Midbrain (tissue), 1 donor: ENCODE results near the gene OLFML1.

Experiments used
- DNase-seq: peaks from one replicate; lab custom pipeline; 2025; lab: John Stamatoyannopoulos, UW

Gene OLFML1

DNA sequence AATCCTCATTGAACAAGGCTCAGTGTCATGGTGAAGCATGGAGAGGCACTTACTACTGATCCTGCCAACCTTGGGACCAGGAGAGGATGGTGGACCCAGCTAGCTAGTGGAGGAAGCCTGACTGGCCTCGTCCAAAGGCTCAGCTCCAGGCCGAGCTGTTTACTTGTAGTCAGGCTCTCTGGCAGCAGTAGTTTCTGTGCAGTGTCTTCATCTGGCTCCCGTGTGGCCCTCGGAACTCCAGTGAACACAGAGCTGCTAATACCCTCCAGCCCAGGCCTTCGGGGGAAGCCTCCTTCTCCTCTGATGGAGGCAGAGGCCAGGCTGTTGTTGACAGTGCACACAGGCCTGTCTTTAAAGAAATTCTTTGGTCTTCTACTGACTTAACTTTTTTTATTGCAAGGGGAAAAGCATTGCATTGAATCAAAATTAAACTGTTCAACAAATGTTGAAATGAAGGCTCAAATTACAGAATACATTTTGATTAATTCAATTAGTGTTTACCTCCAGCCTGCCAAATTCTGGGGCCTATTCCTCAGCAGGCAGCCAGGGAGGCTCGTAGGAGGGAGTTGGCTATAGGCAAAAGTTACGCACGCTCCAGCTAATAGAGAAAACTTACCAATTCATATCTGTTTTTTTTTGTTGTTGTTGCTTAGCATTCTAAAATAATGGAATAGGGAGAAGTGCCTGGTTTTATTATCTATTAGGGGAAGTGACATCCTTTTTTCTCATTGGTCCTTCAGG lies 47.3 kb downstream of the OLFML1 start:
- DNase-seq = no peak

DNA sequence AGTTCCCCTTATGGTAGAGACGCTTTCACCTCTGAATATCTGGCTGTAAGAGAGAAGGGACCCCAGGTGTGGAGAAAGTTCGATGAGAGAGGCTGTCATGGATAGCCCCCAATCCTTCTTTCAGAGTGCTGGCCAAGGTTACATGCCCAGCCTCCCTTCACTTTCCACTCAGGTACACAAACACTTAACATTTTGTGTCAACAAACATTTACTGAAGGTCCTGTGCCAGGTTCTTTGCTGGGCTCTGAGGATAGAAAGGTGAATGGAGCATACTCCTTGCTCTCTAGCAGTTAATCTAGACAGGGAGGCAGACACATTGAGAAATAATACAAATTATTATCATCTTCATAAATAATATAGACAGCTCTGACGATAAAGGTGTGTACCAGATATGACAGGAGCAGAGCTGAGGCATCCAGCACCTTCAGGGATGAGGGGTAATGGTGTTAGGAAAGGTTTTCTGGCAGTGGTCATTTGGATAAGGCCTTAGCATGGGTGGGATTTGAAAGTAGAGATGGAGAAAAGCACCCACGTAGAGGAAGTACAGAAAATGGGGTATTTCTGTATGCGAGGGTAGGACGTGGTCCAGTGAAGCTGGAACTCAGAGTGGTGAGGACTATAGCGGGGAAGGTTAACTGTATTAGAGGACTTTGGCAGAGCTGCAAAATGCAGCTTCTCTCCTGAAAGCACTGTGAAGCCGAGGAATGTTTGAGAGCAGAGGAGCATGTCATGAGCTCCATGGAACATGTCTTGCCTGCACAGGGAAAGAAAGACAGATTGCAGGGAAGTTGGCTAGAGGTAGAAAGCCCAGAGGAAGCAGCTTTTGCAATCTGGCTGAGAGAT lies 48.1 kb downstream of the OLFML1 start:
- no peak for DNase-seq

DNA sequence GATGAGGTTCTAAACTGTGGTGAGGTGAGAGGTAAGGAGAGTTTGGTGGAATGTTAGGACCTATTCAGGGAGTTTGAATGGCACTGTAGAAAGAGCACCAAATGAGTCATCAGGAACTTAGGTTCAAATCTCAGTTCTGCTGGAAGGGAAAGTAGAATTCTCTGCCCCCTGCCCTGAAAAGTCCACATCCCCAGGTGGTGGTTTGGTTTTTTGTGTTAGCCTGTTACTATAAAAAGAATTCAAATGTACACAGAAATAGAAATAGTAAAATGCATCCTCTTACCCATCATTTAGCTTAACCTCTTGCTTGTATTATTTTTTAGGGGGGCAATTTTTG lies 48.7 kb downstream of the OLFML1 start:
- no peak for DNase-seq

DNA sequence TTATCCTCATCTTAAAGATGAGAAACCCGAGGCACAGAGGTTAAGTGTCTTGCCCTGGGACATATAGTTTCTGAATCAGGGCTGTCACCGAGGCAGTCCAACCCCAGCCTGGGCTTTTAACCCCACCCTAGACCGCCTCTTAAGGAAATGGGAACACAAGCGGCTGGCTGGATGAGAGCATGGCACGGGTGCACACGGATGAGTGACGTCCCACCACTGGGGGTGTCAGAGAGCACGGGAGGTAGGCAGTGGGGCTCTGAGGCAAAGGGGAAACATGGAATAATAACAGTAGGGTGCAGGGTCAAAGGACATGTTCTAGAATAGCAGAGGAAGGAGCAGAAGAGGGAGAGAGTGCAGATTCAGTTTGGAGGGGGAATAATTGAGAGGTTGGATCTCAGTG lies 50.8 kb downstream of the OLFML1 start:
- DNase-seq = no peak

DNA sequence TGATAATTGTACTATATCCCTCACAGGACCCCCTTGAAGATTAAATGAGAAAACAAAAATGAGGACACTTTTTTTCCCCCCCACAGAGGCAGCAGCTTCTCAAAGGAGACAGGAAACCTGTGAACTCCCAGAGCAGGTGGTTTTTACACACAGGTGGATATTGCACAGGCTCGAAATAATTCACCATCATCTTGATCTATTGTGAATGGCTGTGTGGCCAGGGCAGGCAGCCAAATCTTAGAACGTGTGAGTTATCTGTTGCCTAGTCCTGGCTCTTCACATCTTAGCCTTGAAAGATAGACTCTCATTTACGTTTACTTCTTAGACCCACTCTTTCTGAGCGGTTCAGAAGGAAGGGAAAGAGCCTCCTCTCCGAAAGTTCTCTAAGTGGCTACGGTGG lies 52.0 kb downstream of the OLFML1 start:
- DNase-seq = no peak

DNA sequence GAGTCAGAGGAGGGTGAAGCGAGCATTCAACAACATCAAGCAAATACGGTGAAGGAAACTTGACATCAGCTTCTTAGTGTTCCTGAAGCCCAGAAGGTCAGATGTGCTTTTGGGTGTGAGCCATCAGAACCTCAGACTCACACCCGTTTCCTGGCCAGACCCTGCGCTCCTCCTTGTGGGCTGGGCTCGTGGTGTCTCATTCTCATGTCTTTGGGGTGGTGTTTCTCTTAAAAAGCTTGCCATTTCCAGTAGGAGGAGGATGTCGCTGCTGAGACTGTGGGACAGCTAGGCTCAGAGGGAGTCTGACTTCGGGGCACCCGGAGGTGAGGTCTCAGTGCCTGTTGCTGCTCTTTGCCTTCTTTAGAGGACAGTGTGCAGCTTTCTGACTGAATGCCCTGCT lies 52.7 kb downstream of the OLFML1 start:
- DNase-seq = no peak

DNA sequence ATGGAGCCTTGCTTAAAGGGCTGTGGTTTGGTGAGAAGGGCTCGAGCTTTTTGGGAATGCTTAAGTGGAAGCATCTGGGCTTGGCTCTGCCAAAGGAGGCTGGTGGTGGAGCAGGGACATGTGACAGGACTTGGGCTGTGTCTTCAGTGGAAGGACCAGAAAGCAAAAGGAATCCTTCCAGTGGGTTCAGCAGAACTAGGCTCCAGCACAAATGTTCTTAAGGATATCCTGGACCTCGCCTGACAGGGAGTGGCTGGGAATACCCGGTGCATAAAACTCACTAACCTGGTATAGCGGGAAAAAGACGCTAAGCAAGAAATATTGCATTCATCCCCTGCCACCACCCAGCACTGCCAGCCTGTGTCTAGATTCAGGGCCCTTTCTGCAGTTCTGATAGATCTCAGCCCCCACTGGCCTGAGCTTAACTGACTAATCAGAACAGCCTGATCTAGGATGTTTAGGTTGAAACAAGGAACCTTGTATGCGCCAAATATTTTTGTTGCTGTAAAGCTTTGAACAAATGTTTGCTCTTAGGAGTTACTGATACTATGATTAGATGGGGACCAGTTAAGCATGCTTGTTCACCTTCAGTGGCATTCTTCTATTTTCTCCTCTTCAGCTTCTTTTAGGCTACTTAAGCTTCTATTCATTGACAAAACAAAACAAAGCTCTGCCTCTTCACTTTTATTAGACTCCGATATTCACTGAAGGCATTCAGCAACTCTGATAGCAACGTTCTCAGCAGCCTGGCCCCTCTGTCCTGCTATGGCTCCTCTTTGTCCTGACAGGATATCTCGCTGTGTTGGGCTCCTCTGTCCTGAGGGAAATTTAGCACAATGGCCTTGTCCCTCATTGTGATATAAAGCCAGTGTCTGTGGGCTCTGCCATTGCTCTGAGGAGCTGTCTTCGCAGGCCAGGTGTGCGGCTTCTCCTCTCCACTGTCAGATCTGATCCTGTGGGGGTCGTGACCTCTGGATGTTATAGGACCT lies 53.5 kb downstream of the OLFML1 start:
- no peak for DNase-seq

DNA sequence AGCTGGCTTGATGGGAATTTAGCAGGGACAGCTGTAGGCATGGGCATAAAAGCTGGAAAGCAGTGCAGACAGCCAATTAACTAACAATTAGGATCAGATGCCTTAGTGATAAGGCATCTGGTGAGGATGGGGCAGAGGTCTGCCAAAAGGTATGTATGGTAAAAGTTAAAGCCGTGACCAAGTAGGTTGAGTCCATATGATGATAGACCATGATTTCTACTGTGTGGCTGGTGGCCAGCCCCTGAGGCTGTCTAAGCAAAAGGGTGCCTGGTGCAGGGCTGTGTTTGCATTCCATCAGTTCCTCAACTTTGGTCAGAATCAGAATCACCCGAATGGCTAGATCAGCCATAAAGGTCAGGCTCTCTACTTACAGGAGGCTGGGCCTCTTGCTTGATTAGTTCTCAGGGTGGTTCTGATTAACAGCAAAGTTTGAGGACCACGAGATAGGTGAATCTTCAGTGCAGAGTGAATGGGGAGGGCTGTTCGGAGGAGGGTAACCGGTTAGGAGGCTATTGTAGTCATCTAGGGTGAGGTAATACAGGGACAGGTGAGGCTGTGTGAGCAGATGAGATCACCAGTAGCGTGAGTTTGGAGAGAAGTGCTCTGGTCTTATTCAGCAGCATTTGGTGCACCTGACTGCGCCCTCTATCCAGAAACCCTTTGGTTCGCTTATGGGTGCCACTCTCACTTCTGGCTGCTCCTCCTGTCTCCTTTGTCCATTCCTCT lies 55.7 kb downstream of the OLFML1 start:
- no peak for DNase-seq

DNA sequence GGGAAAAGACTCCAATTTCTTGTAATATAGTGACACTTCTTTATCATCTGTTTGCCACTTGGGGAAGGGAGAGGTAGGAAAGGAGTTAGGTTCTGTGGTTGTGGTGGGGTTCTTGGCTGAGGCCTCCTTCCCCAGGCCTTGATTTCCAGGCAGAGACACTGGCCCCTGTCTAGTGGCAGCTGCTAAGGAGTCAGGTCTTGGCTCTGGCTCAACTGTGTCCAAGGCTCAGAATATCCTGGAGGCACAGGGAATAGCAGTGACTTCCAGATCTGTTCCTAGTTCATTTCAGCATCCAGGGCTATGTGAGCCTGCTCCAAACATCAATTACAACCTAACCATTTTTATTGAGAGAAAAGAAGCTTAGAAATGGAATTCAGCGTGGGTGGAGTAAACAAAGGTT lies 58.0 kb downstream of the OLFML1 start:
- no peak for DNase-seq

DNA sequence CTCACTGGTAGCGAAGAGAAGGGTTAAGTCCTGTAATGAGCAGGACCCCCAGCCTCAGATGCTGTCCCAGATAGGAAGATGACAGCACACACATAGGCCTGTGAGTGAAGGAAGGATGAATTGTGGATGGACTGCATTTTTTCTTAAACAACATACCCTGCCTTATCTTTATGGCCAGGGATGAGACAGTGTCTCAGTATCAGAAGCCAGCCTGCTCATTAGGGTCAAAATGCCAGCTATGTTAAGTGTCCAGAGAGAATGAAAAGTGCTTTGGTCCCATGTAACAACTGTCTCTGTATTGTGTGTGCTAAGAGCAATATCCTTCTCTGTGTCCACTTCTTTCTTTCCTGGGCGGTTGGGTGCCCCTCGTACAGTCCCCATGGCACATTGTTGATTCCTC lies 58.7 kb downstream of the OLFML1 start:
- no peak for DNase-seq

DNA sequence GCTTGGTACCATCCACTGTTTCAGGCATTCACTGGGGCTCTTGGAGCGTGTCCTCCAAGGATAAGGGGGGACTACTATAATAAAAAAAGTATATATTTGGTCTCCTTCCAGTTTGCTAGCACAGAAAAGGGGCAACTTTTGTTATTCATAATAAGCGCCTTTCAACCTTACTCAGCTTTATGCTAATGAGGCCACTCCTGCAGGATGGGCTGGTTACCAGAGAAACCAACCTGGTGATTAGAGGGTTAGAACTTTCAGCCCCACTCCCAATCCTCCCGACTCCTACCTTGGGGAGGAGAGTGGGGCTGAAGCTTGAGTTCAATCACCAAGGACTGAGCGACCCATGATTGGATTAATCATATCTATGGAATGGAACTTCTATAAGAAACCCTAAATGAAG lies 60.3 kb downstream of the OLFML1 start:
- no peak for DNase-seq

DNA sequence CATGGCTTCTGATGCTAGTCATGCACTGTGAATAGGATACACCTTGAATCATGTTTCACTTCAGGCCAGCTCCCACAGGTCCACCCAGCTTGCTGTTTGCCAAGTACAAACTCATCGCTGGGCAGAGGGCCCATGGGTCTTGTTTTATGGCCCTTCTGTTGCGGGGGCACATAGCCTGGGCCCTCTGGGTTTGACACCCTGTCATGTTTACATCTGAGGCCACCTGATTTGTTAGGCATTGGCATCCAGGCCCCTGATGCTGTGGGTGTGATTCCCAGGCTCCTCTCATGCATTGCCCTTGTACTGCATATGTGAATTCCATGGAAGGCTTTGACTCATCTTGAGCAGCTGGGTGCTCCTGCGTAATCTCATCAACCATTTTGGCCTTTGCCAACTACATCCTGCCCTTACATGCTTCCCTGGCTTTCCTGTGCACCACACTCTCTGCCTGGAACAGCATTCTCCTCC lies 61.1 kb downstream of the OLFML1 start:
- DNase-seq = no peak

DNA sequence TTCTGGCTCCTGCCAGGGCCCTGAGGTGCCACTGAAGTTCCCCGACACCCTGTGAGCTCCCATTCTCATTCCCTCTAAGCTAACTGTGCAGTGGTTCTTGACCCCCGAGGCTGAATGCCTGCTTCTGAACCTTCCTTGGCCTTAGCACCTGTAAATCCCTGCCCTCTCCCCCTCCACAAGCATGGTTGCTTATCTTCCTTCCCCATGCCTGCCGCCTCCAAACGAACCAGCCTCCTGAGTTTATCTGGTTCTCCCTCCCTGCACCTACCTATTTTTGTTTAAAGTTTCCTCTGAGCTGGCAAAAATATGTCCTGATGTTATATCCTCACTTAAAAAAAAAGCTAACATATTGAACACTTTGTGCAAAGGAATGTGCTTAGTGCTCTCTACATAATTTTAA lies 62.4 kb downstream of the OLFML1 start:
- DNase-seq = no peak

DNA sequence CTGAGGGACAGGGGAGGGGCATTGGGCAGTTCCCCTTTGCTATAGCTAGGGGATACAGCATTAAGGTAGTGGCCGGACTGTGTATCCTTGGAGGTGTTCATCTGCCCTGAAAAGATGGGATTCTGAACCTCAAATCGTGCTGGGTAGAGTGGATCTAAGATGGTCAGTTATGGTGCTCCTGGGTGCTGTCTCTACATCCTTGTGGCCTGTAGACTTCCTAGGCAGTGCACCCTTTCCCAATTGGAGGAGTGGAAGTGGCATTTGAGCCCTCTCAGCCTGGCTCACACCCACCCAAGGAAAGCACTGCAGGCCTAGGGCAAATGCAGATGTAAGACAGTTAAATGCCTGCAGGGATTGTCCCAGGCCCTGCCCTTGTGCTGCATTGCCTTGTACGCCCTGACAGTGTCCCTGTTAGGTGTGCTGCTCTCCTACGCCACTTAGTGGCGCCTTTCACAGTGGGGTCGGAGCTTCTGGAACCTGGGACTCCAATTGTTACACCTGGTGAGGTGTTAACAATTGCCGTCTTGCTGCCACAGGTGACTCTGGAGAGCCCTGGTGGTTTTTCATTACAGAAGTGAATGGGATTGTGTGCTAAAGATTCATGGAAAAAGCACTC lies 63.5 kb downstream of the OLFML1 start:
- DNase-seq = no peak

DNA sequence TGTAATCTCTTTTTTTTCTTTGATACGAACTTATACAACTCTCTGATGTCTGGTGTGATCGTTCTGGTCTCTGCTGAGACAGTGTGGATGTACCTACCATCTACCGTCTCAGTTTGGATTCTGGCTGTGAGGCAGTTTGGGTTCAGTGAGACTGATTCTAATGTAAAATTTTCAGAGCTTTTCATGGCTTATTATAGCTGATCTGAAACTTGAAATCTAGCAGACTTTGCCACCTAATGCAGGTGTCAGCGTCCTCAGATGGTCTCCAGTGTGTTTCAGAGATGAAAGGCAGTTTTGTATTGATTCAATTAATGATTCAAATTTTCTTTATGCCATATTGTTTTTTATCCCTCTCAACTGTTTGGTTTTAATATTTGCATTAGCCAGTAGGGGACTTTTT lies 64.4 kb downstream of the OLFML1 start:
- no peak for DNase-seq

DNA sequence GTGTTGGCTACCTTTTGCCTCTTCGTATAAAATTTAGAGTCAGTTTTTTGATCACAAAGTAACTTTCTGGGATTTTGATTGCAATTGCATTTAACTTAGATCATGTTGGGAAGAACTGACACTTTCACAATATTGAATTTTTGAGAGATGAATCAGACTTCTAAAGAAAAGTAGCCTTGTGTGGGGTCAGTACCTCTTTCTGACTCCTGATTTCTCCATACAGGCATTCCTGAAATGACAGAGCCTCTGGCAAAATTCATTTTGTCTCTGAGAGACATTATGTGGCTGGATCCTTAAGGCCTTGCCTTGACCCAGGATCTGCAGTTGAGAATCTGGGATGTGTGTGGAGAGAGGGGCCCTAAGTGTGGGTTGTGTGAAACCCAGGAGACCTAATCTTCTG lies 66.3 kb downstream of the OLFML1 start:
- no peak for DNase-seq

DNA sequence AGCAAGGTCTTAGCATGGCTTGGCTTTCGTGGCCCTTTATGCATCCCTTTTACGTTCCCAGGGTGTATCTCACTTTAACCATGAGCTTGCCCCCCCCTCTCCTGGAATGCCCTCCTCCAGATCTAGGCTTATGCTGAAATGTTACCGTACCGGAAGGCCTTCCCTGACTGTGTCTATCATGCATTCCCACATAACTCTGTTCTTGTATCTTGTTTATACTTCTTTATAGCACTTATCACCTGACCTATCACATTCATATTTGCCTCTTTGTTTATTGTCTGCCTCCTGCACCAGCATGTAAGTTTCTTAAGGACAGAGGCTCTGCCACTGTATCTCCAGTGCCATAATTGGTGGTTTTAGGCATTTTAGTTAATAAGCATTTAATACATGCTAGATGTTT lies 67.4 kb downstream of the OLFML1 start:
- no peak for DNase-seq

DNA sequence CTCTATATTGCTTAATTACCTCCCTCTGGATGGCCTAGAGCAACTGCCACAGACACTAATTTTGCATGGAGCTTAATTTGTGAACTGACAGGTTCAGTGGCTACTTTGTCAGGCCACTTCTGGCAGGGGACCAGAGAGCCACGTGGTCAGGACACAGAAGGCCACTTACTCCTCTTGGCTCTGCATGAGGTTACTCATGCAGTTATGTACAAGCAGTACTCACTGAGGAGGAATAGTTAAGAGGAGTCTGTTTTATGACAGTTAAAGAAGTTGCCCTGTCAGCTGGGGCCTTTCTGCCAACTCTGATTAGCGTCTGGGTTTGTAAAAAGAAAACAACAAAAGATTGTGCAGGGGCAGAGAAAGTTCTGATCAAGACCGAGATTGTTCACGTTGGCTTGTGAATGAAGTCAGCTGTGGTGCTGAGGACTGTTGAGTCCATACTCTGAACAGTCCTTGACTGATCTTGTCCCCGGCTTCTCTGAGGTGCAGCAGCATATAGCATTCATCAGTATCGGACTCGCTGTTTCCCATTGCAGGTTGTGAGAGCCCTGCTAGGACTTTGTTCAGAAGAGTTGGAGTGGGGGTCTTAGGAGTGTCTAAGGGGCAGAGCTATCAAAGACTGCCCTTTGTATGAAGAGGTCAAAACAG lies 69.9 kb downstream of the OLFML1 start:
- DNase-seq = peak; percentile 64

DNA sequence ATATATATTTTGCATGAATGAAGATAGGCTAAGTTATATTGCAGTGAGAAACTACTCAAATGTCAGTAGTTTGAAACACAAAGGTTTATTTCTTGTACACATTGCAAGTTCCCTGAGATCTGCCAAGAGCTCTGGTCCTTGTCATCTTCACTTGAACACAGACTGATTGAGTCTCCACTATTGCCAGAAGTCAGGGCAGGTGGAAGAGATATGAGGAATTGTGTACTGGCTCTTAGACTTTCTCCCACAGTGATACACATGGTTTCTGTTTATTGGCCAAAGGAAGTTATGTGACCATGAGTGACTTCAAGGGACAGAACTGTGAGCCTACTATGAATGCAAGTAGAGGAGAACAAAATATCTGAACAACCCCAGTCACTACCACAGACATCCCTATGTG lies 72.7 kb downstream of the OLFML1 start:
- DNase-seq = no peak

DNA sequence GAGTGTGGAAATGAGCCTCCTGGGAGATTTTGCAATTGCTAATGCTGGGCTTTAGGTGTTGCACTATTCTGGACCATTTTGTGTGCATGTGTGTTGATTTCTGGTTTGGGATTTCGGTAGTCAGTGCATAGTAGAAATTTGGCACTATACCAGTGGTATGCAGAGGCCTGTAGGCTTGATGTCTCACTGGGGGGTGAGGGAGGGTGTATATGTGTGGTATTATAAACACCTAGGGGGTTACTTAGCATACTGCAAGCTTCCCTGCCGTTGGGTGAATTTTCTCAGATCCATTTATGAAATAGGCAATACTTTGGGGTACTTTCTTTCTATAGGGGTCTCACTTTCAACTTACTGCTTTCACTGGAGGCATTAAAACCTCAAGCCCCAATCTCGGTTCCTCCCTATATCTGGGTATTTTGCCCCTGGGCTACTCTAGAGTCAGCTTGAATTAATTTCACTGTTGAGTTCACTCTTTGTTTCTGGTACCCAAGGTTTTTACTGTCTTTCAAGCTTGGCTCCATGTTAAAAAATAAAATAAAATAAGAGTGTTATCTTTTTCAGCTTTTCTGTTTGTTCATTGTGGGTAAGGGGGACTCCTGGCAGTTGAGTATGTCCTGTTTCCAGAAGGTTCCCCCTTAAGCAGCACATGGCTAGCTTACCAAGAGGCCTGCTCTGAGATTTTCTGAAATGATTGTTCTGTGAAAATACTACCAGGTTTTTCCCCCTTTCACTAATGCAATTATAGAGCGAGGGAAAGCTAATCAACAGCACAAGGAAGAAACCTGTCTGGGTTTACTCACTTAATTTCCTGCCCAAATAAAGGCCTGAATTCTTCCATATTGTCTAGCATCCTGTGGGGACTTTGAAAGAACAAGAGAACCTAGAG lies 74.3 kb downstream of the OLFML1 start:
- no peak for DNase-seq
